IMR-90 (cell line): ENCODE results near the gene FUT1. TPM values are rescaled to one million over a fixed set of nuclear protein-coding genes. Genes with fewer than 3 reads are reported as not detected.
A peak's percentile ranks its signal among the peaks of the same experiment; 100 is the strongest.

Experiments
- ATAC-seq: fragments of 200-7000 bp; cut with Tn5 transposase; 2 replicates; pipeline ENCODE4 v1.9.1; 2020; ENCODE audit warnings: low read depth, mild to moderate bottlenecking, moderate library complexity
- BruUV-seq: library from RNA; stranded (reverse); fragments of 400-500 nt; replicated peaks from 2 replicates; lab custom pipeline; 2021; lab: Mats Ljungman, UMichigan
- CTCF ChIA-PET: fragments of 300-600 bp; formaldehyde crosslinking; extraction: SDS; loops from one replicate; lab custom pipeline; 2021; ENCODE audit warnings: antibody characterized with exemption; lab: Yijun Ruan, JAX
- POLR2A ChIA-PET: fragments of 300-600 bp; sonication (Branson Sonifier 250); formaldehyde crosslinking; loops from one replicate; lab custom pipeline; 2022; ENCODE audit warnings: antibody characterized with exemption; ENCODE audit not compliant: unreplicated experiment; lab: Charles Lee
- DNase-seq: peaks from one replicate; pipeline ENCODE4 v3.0.0; 2013
- H2AFZ ChIP-seq: replicated peaks from 2 replicates; pipeline ENCODE3; 2013; ENCODE audit warnings: low read length, mild to moderate bottlenecking; ENCODE audit not compliant: poor library complexity
- H2AK5ac ChIP-seq: 2 replicates; pipeline ENCODE4 v1.6.1; 2013; ENCODE audit warnings: low read depth, low read length, inconsistent platforms
- H2AK9ac ChIP-seq: replicated peaks from 2 replicates; pipeline ENCODE3; 2013; ENCODE audit warnings: mild to moderate bottlenecking, low read depth, low read length, moderate library complexity; ENCODE audit not compliant: poor library complexity
- H2BK120ac ChIP-seq: 2 replicates; pipeline ENCODE4 v1.6.1; 2013; ENCODE audit warnings: low read depth, low read length, inconsistent platforms
- H2BK15ac ChIP-seq: 3 replicates; pipeline ENCODE4 v1.6.1; 2013; ENCODE audit warnings: low read depth, low read length, inconsistent platforms
- H2BK20ac ChIP-seq: 2 replicates; pipeline ENCODE4 v1.6.1; 2013; ENCODE audit warnings: low read depth, mild to moderate bottlenecking, inconsistent platforms, low read length, moderate library complexity
- H2BK5ac ChIP-seq: 2 replicates; pipeline ENCODE4 v1.6.1; 2013; ENCODE audit warnings: mild to moderate bottlenecking, low read depth, low read length, inconsistent platforms; ENCODE audit not compliant: poor library complexity, severe bottlenecking
- H3K14ac ChIP-seq: replicated peaks from 2 replicates; pipeline ENCODE4 v1.6.1; 2013; ENCODE audit warnings: low read depth, low read length, inconsistent platforms
- H3K18ac ChIP-seq: 2 replicates; pipeline ENCODE4 v1.6.1; 2013; ENCODE audit warnings: low read depth, low read length, control low read depth
- H3K23ac ChIP-seq: 2 replicates; pipeline ENCODE4 v1.6.1; 2013; ENCODE audit warnings: low read depth, low read length, inconsistent platforms
- H3K27ac ChIP-seq: 2 replicates; pipeline ENCODE4 v1.5.1; 2013; ENCODE audit warnings: mild to moderate bottlenecking, control low read depth, low read length; ENCODE audit not compliant: insufficient read depth
- H3K27me3 ChIP-seq: 2 replicates; pipeline ENCODE4 v1.6.1; 2013; ENCODE audit warnings: low read length; ENCODE audit not compliant: control insufficient read depth, insufficient read depth
- H3K36me3 ChIP-seq: 2 replicates; pipeline ENCODE4 v1.6.1; 2013; ENCODE audit warnings: low read length, mixed read lengths; ENCODE audit not compliant: control insufficient read depth, insufficient read depth
- H3K4ac ChIP-seq: 2 replicates; pipeline ENCODE4 v1.6.1; 2013; ENCODE audit warnings: low read depth, low read length, inconsistent platforms
- H3K4me1 ChIP-seq: 2 replicates; pipeline ENCODE4 v1.6.1; 2013; ENCODE audit warnings: low read length, mixed read lengths; ENCODE audit not compliant: control insufficient read depth, insufficient read depth
- H3K4me2 ChIP-seq: 2 replicates; pipeline ENCODE4 v1.6.1; 2013; ENCODE audit warnings: low read depth, mild to moderate bottlenecking, control low read depth, low read length, moderate library complexity
- H3K4me3 ChIP-seq: 2 replicates; pipeline ENCODE4 v1.5.1; 2013; ENCODE audit warnings: low read depth, mild to moderate bottlenecking, control low read depth, low read length, moderate library complexity; ENCODE audit not compliant: insufficient read depth
- H3K56ac ChIP-seq: 2 replicates; pipeline ENCODE4 v1.6.1; 2013; ENCODE audit warnings: low read length, inconsistent platforms; ENCODE audit not compliant: insufficient read depth; ENCODE audit errors: extremely low read depth
- H3K79me1 ChIP-seq, 2 experiments: 2 replicates each; pipeline ENCODE4 v1.6.1; 2013; ENCODE audit warnings: low read length in 2 of 2, inconsistent platforms in 1 of 2, low read depth in 1 of 2
- H3K9ac ChIP-seq: 2 replicates; pipeline ENCODE4 v1.6.1; 2013; ENCODE audit warnings: low read depth, low read length, control low read depth
- H3K9me1 ChIP-seq: 2 replicates; pipeline ENCODE4 v1.6.1; 2013; ENCODE audit warnings: low read length, inconsistent platforms; ENCODE audit not compliant: insufficient read depth
- H3K9me3 ChIP-seq: 2 replicates; pipeline ENCODE4 v1.6.1; 2013; ENCODE audit warnings: low read length; ENCODE audit not compliant: control insufficient read depth, insufficient read depth
- H4K20me1 ChIP-seq: 2 replicates; pipeline ENCODE4 v1.6.1; 2013; ENCODE audit warnings: low read length, inconsistent platforms; ENCODE audit not compliant: insufficient read depth
- H4K5ac ChIP-seq: 2 replicates; pipeline ENCODE4 v1.6.1; 2013; ENCODE audit warnings: mild to moderate bottlenecking, low read depth, low read length, control low read depth
- H4K8ac ChIP-seq, 2 experiments: 2 replicates each; pipeline ENCODE4 v1.6.1; 2013; ENCODE audit warnings: low read depth in 2 of 2, low read length in 2 of 2, control low read depth in 1 of 2, inconsistent platforms in 1 of 2
- H4K91ac ChIP-seq: 2 replicates; pipeline ENCODE4 v1.6.1; 2013; ENCODE audit warnings: low read depth, low read length, inconsistent platforms; ENCODE audit not compliant: insufficient read depth
- BHLHE40 ChIP-seq: fragments of 150-350 bp; IDR thresholded peaks from 2 replicates; pipeline ENCODE4 v1.6.1; 2016; ENCODE audit warnings: mild to moderate bottlenecking, low read depth, low read length
- CEBPB ChIP-seq: IDR thresholded peaks from 2 replicates; pipeline ENCODE4 v1.6.1; 2012; ENCODE audit warnings: low read depth, low read length, improper control_type of control experiment
- FOS ChIP-seq: fragments of 150-350 bp; IDR thresholded peaks from 2 replicates; pipeline ENCODE4 v1.6.1; 2016; ENCODE audit warnings: low read depth, low read length
- MAFK ChIP-seq: IDR thresholded peaks from 2 replicates; pipeline ENCODE4 v1.6.1; 2012; ENCODE audit warnings: low read depth, low read length, improper control_type of control experiment
- SMC3 ChIP-seq: fragments of 150-350 bp; IDR thresholded peaks from 2 replicates; pipeline ENCODE4 v1.6.1; 2016; ENCODE audit warnings: low read depth, mild to moderate bottlenecking, antibody characterized with exemption, low read length, moderate library complexity
- WGBS, 2 experiments: methylation state at CpG; one replicate each; pipeline versions ENCODE4 v1.1.5 to v1.1.7; 2013; ENCODE audit warnings: missing lambda C conversion rate in 2 of 2; ENCODE audit not compliant: insufficient read length in 1 of 2; ENCODE audit errors: extremely low coverage in 2 of 2; 5-methylcytosine and 5-hydroxymethylcytosine counted together
- dilution Hi-C: fragments of 300-500 bp; cut with HindIII; formaldehyde crosslinking; loops from one replicate; pipeline ENCODE4 v1.14.3; 2018; ENCODE audit warnings: low sequenced_read_pairs; ENCODE audit not compliant: unreplicated experiment
- in situ Hi-C: fragments of 300-500 bp; cut with MboI; formaldehyde crosslinking; loops from 3 replicates; pipeline ENCODE4 v1.14.3; 2019; ENCODE audit warnings: low sequenced_read_pairs, inconsistent platforms, mixed read lengths
- intact Hi-C: fragments of 100-400 bp; cut with micrococcal nuclease; formaldehyde crosslinking; loops from 2 replicates; pipeline ENCODE4 v1.10.0; 2022
- polyA plus RNA-seq, 3 experiments: library from polyadenylated mRNA; depleted of rRNA; stranded (reverse); fragments of >200 nt; gene quantifications; 2 replicates each; pipeline ENCODE4 v1.2.3, GENCODE V29; 2012; ENCODE audit warnings: low replicate concordance in 1 of 3
- total RNA-seq: library from RNA; depleted of rRNA; stranded (reverse); fragments of >200 nt; gene quantifications from 2 replicates; pipeline ENCODE4 v1.2.3, GENCODE V29; 2012
- TF ChIP-seq, protein P1 (sequence below): fragments of 150-350 bp; IDR thresholded peaks from 2 replicates; pipeline ENCODE4 v1.6.1; 2017; ENCODE audit warnings: mild to moderate bottlenecking, antibody characterized with exemption, low read length, low read depth

FUT1 gene
- total and polyA plus RNA-seq, 2 of the 4 experiments (the other 2 are of a cell fraction), result 0.09 to 0.18 TPM

DNA sequence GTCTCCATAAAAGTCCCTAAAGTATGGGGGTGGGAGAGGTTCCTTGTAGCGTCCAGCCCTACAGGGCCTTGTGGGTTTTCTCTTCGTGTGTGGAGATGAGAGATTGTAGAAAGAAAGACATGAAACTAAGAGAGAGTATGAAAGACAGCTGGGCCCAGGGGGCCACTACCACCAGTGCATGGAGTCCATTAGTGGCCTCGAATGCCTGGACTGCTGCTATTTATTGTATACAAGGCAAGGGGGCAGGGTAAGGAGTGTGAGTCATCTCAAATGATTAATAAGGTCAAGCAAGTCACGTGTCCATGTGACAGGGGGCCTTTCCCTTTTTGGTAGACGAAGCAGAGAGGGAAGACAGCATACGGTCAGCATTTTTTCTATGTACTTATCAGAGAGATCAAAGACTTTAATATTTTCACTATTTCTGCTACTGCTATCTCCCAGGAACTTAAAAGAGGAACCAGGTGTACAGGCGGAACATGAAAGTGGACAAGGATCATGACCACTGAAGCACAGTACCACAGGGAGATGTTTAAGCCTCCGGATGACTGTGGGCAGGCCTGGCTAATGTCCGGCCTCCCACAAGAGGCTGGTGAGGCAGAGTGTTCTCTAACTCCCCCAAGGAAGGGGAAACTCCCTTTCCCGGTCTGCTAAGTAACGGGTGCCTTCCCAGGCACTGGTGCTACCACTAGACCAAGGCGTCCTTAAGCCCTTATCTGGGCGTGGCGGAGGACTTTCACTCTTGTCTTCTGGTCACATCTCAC is 28.4 kb upstream of the FUT1 start:
- H2AFZ ChIP-seq, result peak overlapping the region; percentile 62
- peak overlapping the region; percentile 49; the same call in 1 of the 2 replicates for H3K4ac ChIP-seq
- TF ChIP-seq SMC3, result no peak
- TF ChIP-seq, protein P1, sequence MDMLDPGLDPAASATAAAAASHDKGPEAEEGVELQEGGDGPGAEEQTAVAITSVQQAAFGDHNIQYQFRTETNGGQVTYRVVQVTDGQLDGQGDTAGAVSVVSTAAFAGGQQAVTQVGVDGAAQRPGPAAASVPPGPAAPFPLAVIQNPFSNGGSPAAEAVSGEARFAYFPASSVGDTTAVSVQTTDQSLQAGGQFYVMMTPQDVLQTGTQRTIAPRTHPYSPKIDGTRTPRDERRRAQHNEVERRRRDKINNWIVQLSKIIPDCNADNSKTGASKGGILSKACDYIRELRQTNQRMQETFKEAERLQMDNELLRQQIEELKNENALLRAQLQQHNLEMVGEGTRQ, result peak; percentile 87
- TF ChIP-seq CEBPB, result no peak
- TF ChIP-seq BHLHE40, result peak; percentile 86
- TF ChIP-seq FOS, result peak; percentile 45; the same call in 1 of the 2 replicates
- 0 out of 2 replicates have a peak, but pooled peaks have one; percentile 4 for TF ChIP-seq MAFK
- no peaks in the 10 kb centered on the region for H3K79me1 ChIP-seq
- DNase-seq, result peak; percentile 58
- ChIA-PET POLR2A (no interaction called here), CTCF (no interaction called here)
- no peak overlapping the region for H4K5ac ChIP-seq
- peak overlapping the region; percentile 40; the same call in 1 of the 2 replicates for H4K91ac ChIP-seq
- no peak overlapping the region for H3K9ac ChIP-seq
- WGBS, 2 experiments, result 62% methylated on average over 3 of the region's 14 CpGs; no CpG with 5 or more reads in 1 of the 2 experiments
- dilution Hi-C loops (no loop called here), intact Hi-C loops (loop anchor here (5.0 to 10.0 kb wide), 2 partner anchors 104 to 444 kb away; no protein-coding TSS in a partner anchor), in situ Hi-C loops (no loop called here)
- no peak overlapping the region for H3K56ac ChIP-seq
- H3K9me1 ChIP-seq, result no peaks in the 10 kb centered on the region
- no peak overlapping the region for H2AK9ac ChIP-seq
- H3K36me3 ChIP-seq, result no peaks in the 10 kb centered on the region
- H2BK5ac ChIP-seq, result no peak overlapping the region
- no peak overlapping the region for H3K23ac ChIP-seq
- H3K18ac ChIP-seq, result no peak overlapping the region; the same call in 1 of the 2 replicates
- no peak overlapping the region; the same call in 1 of the 2 replicates for H3K14ac ChIP-seq
- peak overlapping the region; percentile 17; the same call in 1 of the 2 replicates for H2BK120ac ChIP-seq
- no TSS peak for BruUV-seq
- peak overlapping the region; percentile 24 for H2AK5ac ChIP-seq
- H3K4me2 ChIP-seq, result no peak overlapping the region
- no peaks in the 10 kb centered on the region for H4K20me1 ChIP-seq
- H4K8ac ChIP-seq, result peak overlapping the region in 1 of 2 experiments; percentile 52; a peak in 1 of 4 replicates
- peak; percentile 55 for ATAC-seq
- peaks cover 5% of the 10 kb centered on the region for H3K4me1 ChIP-seq
- no peak overlapping the region; the same call in 1 of the 2 replicates for H2BK20ac ChIP-seq
- peaks cover 6% of the 10 kb centered on the region for H3K27me3 ChIP-seq
- no peak overlapping the region; the same call in 1 of the 2 replicates for H3K27ac ChIP-seq
- no peak overlapping the region for H3K4me3 ChIP-seq
- H2BK15ac ChIP-seq, result peak overlapping the region; percentile 23; the same call in 1 of the 3 replicates
- H3K9me3 ChIP-seq, result no peaks in the 10 kb centered on the region
